ENCODE measurements around the gene PLD5. TPM values are rescaled to one million over a fixed set of nuclear protein-coding genes. Genes with fewer than 3 reads are reported as not detected.
"Not testable (repeated sequence)": the region's sequence is repeated elsewhere in the genome, so short reads cannot be mapped to it uniquely, and the experiment has no call there.

Gene PLD5
- total RNA-seq, 3 donors from 2014 or later (not counting 1 experiment from before 2014, with no cell fraction given) = not detected

DNA sequence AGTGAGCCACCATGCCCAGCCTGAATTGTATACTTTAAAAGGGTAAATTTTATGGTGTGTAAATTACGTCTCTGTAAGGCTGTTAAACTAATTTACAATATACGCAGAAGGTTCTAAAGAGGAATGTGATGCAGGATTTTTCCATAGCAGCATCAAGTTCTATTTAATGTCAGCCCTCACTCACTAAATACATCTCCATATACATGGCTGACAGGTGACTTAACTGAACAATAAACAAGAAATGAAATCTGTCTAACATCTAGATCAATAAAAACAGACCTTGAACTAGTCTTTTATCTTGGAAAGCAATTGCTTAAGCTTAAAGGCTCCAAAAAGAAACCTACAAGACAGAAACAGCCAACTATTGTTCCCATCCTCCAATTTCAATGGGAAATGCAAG is 404.1 kb downstream of the PLD5 start:
- intact Hi-C loops (cut with micrococcal nuclease) = no loop called here
- Mint-ChIP-seq H3K27ac (no peak overlapping the region), H3K9me3 (peaks cover 0 to 3% of the 10 kb centered on the region in 2 donors), H3K36me3 (no peaks in the 10 kb centered on the region), H3K4me1 (no peaks in the 10 kb centered on the region), H3K4me3 (no peak overlapping the region), H3K27me3 (ENCODE audit: low read depth in 2 of 2) (no peaks in the 10 kb centered on the region)
- 71% methylated on average over 1 of the region's 2 CpGs for WGBS (ENCODE audit: insufficient coverage)
- Histone ChIP-seq H3K4me1 (ENCODE audit: control insufficient read depth, insufficient read depth, low read length) (no peaks in the 10 kb centered on the region), H3K36me3 (ENCODE audit: control insufficient read depth, insufficient read depth, low read length) (no peaks in the 10 kb centered on the region), H3K4me3 (ENCODE audit: low read length) (no peak overlapping the region), H3K9me3 (ENCODE audit: control insufficient read depth, insufficient read depth, low read length) (no peaks in the 10 kb centered on the region), H3K27ac (ENCODE audit: low read length) (no peak overlapping the region), H3K27me3 (ENCODE audit: control insufficient read depth, insufficient read depth, low read length) (no peaks in the 10 kb centered on the region)
- ATAC-seq (no peak), DNase-seq (no peak)
- TF ChIP-seq, protein P1, sequence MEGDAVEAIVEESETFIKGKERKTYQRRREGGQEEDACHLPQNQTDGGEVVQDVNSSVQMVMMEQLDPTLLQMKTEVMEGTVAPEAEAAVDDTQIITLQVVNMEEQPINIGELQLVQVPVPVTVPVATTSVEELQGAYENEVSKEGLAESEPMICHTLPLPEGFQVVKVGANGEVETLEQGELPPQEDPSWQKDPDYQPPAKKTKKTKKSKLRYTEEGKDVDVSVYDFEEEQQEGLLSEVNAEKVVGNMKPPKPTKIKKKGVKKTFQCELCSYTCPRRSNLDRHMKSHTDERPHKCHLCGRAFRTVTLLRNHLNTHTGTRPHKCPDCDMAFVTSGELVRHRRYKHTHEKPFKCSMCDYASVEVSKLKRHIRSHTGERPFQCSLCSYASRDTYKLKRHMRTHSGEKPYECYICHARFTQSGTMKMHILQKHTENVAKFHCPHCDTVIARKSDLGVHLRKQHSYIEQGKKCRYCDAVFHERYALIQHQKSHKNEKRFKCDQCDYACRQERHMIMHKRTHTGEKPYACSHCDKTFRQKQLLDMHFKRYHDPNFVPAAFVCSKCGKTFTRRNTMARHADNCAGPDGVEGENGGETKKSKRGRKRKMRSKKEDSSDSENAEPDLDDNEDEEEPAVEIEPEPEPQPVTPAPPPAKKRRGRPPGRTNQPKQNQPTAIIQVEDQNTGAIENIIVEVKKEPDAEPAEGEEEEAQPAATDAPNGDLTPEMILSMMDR (IDR thresholded peaks at IDR 0.05) = no peak

DNA sequence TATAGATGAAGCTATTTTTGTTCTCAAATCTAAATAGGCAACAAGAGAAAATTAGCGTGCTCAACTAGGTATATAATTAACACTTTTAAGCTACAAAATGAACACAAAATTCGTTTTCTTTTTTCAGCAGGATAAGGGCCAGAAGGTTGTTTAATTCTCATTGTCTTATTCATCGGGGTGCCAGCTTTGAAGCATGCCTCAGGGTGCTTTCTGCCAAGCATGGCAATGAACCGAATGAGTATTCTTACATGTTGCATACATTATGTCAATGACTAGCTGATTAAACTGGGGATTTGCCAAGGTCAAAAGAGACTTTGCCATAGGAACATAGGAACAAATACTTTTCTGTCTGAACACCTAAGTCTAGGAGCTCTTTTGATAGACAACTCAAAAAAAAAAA is 423.6 kb downstream of the PLD5 start:
- H3K4me3 Mint-ChIP-seq = no peak overlapping the region
- H3K27me3 ChIP-seq (ENCODE audit: control insufficient read depth, insufficient read depth, low read length) = no peaks in the 10 kb centered on the region
- ATAC-seq = no peak
- intact Hi-C loops (cut with micrococcal nuclease) = no loop called here
- H3K27ac Mint-ChIP-seq = no peak overlapping the region
- DNase-seq = no peak
- H3K36me3 ChIP-seq (ENCODE audit: control insufficient read depth, insufficient read depth, low read length) = no peaks in the 10 kb centered on the region
- H3K27ac ChIP-seq (ENCODE audit: low read length) = no peak overlapping the region
- 77% methylated on average over 3 of the region's 4 CpGs for WGBS (ENCODE audit: insufficient coverage)
- no peaks in the 10 kb centered on the region for H3K4me1 ChIP-seq (ENCODE audit: control insufficient read depth, insufficient read depth, low read length)
- H3K36me3 Mint-ChIP-seq = no peaks in the 10 kb centered on the region
- H3K9me3 Mint-ChIP-seq = peaks cover 0 to 4% of the 10 kb centered on the region in 2 donors
- no peaks in the 10 kb centered on the region for H3K9me3 ChIP-seq (ENCODE audit: control insufficient read depth, insufficient read depth, low read length)
- H3K27me3 Mint-ChIP-seq (ENCODE audit: low read depth in 2 of 2) = no peaks in the 10 kb centered on the region
- TF ChIP-seq, protein P1 (IDR thresholded peaks at IDR 0.05) = no peak
- H3K4me1 Mint-ChIP-seq = no peaks in the 10 kb centered on the region
- no peak overlapping the region for H3K4me3 ChIP-seq (ENCODE audit: low read length)

DNA sequence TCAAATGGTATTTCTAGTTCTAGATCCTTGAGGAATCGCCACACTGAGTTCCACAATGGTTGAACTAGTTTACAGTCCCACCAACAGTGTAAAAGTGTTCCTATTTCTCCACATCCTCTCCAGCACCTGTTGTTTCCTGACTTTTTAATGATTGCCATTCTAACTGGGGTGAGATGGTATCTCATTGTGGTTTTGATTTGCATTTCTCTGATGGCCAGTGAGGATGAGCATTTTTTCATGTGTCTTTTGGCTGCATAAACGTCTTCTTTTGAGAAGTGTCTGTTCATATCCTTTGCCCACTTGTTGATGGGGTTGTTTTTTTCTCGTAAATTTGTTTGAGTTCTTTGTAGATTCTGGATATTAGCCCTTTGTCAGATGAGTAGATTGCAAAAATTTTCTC is 427.2 kb downstream of the PLD5 start:
- WGBS (ENCODE audit: insufficient coverage) = no CpG with 5 or more reads among the region's 3 CpGs
- DNase-seq; H3K4me1 Mint-ChIP-seq; H3K4me3 ChIP-seq (ENCODE audit: low read length); H3K36me3 Mint-ChIP-seq; H3K9me3 Mint-ChIP-seq; H3K4me3 Mint-ChIP-seq; H3K27ac Mint-ChIP-seq; H3K9me3 ChIP-seq (ENCODE audit: control insufficient read depth, insufficient read depth, low read length); H3K27me3 ChIP-seq (ENCODE audit: control insufficient read depth, insufficient read depth, low read length); H3K27me3 Mint-ChIP-seq (ENCODE audit: low read depth in 2 of 2); intact Hi-C loops (cut with micrococcal nuclease); H3K4me1 ChIP-seq (ENCODE audit: control insufficient read depth, insufficient read depth, low read length); H3K36me3 ChIP-seq (ENCODE audit: control insufficient read depth, insufficient read depth, low read length); ATAC-seq; H3K27ac ChIP-seq (ENCODE audit: low read length): not testable (repeated sequence)

DNA sequence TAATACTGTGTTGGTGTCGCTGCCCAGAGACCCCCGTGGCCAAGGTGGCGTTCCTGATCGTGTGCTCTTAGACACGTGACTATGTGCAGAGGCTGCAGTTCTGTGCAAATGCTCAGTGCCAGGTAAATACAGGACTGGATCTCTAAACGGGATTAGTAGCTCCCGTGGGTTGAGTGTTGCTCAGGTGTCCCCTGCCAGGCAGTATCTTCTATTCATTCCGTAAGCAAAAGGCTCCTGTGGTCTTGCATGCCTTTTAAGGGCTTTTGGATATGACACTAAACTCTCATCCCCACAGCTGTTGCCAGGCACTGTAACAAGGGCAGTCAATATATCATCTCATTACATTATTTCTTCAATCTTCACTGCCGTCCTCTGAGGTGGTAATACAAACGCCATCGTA is 431.4 kb downstream of the PLD5 start:
- Histone ChIP-seq H3K9me3 (ENCODE audit: control insufficient read depth, insufficient read depth, low read length) (no peaks in the 10 kb centered on the region), H3K27ac (ENCODE audit: low read length) (no peak overlapping the region), H3K4me3 (ENCODE audit: low read length) (no peak overlapping the region), H3K27me3 (ENCODE audit: control insufficient read depth, insufficient read depth, low read length) (no peaks in the 10 kb centered on the region), H3K4me1 (ENCODE audit: control insufficient read depth, insufficient read depth, low read length) (no peaks in the 10 kb centered on the region), H3K36me3 (ENCODE audit: control insufficient read depth, insufficient read depth, low read length) (no peaks in the 10 kb centered on the region)
- Mint-ChIP-seq H3K27ac (no peak overlapping the region), H3K9me3 (peaks cover 0 to under 1% of the 10 kb centered on the region in 2 donors), H3K27me3 (ENCODE audit: low read depth in 2 of 2) (no peaks in the 10 kb centered on the region), H3K36me3 (no peaks in the 10 kb centered on the region), H3K4me1 (no peaks in the 10 kb centered on the region), H3K4me3 (no peak overlapping the region)
- TF ChIP-seq, protein P1 (IDR thresholded peaks at IDR 0.05) = no peak
- 81% methylated on average over 8 of the region's 11 CpGs for WGBS (ENCODE audit: insufficient coverage)
- intact Hi-C loops (cut with micrococcal nuclease) = no loop called here
- ATAC-seq (no peak), DNase-seq (no peak)
